Activated naive CD8-positive, alpha-beta T cell treated with anti-CD3 and anti-CD28 coated beads, Interleukin-2, amount 10 ng/mL, durations not matched to agents 7 days and 5 days (primary cell): Measurements from ENCODE around the gene NAXD. TPM values are rescaled to one million over a fixed set of nuclear protein-coding genes. Genes with fewer than 3 reads are reported as not detected.
"Not testable (repeated sequence)": the region's sequence is repeated elsewhere in the genome, so short reads cannot be mapped to it uniquely, and the experiment has no call there.

Experiments
- ATAC-seq: fragments of 150-1000 bp; cut with Tn5 transposase; one replicate; pipeline ENCODE4 v1.10.0; 2021; ENCODE audit warnings: low read depth, moderate library complexity
- POLR2A ChIA-PET: fragments of 350-600 bp; sonication (Branson Sonifier 250); formaldehyde crosslinking; loops from one replicate; lab custom pipeline; 2021; ENCODE audit warnings: antibody characterized with exemption; lab: Charles Lee
- DNase-seq: peaks from one replicate; pipeline ENCODE4 v3.0.0; 2021
- H3K27ac Mint-ChIP-seq: one replicate; pipeline ENCODE4 v1.8.0; 2022; ENCODE audit warnings: mild to moderate bottlenecking, mixed read lengths
- H3K27me3 Mint-ChIP-seq: one replicate; pipeline ENCODE4 v1.8.0; 2022; ENCODE audit warnings: mild to moderate bottlenecking, moderate library complexity, mixed read lengths
- H3K36me3 Mint-ChIP-seq: one replicate; pipeline ENCODE4 v1.8.0; 2021; ENCODE audit warnings: mild to moderate bottlenecking, mixed read lengths
- H3K4me1 Mint-ChIP-seq: one replicate; pipeline ENCODE4 v1.8.0; 2021; ENCODE audit warnings: mixed read lengths
- H3K4me3 Mint-ChIP-seq: one replicate; pipeline ENCODE4 v1.8.0; 2022; ENCODE audit warnings: mild to moderate bottlenecking, moderate library complexity, mixed read lengths
- H3K9me3 Mint-ChIP-seq: one replicate; pipeline ENCODE4 v1.8.0; 2021; ENCODE audit warnings: mixed read lengths
- total RNA-seq, 2 experiments: library from RNA; stranded (reverse); gene quantifications; one replicate each; pipeline ENCODE4 v1.2.3, GENCODE V29; 2021

The NAXD gene
- total RNA-seq, 2 experiments from 2014 or later = 31.3 TPM

DNA sequence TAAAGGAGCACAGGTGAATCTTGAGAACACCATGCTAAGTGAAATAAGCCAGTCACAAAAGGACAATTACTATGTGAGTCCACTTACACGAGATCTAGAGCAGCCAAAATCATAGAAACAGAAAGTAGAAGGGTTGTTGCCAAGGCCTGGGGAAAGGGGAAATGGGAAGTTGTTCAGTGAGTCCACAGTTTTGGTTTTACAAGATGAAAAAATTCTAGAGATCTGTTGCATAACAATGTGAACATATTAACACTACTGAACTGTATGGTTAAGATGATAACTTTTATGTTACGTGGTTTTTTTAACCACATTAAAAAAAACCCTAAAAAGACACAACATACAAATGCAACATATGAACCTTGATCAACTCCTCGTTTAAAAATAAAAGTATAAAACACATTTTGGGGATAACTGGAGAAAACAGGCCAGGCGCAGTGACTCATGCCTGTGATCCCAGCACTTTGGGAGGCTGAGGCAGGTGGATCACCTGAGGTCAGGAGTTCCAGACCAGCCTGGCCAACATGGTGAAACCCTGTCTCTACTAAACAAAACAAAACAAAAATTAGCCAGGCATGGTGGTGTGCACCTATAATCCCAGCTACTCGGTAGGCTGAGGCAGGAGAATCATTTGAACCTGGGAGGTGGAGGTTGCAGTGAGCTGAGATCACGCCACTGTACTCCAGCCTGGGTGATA is 43.0 kb downstream of the NAXD start:
- Mint-ChIP-seq H3K36me3 (peaks cover 54% of the 10 kb centered on the region), H3K27ac (peak overlapping the region; percentile 5), H3K4me3 (peak overlapping the region; percentile 4), H3K4me1 (peaks cover 14% of the 10 kb centered on the region)
- H3K27me3 Mint-ChIP-seq, DNase-seq, POLR2A ChIA-PET, H3K9me3 Mint-ChIP-seq: not testable (repeated sequence)
- peak; percentile 69 for ATAC-seq

DNA sequence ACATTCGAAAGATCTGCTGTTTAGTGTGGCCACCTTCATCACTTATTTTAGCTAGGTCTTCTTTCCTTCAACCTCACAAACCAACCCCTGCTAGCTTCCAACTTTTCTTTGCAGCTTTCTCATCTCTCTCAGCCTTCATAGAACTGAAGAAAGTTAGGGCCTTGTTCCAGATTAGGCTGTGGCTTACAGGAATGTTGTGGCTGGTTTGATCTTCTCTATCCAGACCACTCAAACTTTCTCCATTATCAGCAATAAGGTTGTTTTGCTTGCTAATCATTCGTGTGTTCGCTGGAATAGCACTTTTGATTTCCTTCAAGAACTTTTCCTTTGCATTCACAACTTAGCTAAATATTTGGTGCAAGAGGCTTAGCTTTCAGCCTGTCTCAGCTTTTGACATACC is 45.9 kb downstream of the NAXD start:
- Mint-ChIP-seq H3K4me3 (no peak overlapping the region), H3K36me3 (peaks cover 65% of the 10 kb centered on the region), H3K27me3 (no peaks in the 10 kb centered on the region), H3K4me1 (peaks cover 13% of the 10 kb centered on the region), H3K27ac (no peak overlapping the region), H3K9me3 (peaks cover 7% of the 10 kb centered on the region)
- DNase-seq (no peak), ATAC-seq (no peak)
- POLR2A ChIA-PET = no interaction called here

DNA sequence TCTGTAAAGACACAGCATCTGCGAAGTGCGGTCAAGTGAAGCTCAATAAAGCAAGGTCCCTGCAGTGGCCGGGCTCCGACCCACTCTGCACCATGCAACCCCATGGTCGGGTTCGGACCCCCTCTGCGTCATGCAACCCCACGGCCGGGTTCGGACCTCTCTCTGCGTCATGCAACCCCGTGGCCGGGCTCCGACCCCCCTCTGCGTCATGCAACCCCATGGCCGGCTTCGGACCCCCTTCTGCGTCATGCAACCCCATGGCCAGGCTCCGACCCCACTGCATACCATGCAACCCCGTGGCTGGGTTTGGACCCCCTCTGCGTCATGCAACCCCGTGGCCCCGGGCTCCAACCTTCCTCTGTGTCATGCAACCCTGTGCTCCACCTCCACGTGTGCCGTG is 46.7 kb downstream of the NAXD start:
- no peak for ATAC-seq
- Mint-ChIP-seq H3K9me3 (peaks cover 7% of the 10 kb centered on the region), H3K4me1 (peaks cover 12% of the 10 kb centered on the region), H3K4me3 (no peak overlapping the region), H3K36me3 (peaks cover 63% of the 10 kb centered on the region), H3K27ac (no peak overlapping the region), H3K27me3 (no peaks in the 10 kb centered on the region)
- POLR2A ChIA-PET = no interaction called here
- no peak for DNase-seq

DNA sequence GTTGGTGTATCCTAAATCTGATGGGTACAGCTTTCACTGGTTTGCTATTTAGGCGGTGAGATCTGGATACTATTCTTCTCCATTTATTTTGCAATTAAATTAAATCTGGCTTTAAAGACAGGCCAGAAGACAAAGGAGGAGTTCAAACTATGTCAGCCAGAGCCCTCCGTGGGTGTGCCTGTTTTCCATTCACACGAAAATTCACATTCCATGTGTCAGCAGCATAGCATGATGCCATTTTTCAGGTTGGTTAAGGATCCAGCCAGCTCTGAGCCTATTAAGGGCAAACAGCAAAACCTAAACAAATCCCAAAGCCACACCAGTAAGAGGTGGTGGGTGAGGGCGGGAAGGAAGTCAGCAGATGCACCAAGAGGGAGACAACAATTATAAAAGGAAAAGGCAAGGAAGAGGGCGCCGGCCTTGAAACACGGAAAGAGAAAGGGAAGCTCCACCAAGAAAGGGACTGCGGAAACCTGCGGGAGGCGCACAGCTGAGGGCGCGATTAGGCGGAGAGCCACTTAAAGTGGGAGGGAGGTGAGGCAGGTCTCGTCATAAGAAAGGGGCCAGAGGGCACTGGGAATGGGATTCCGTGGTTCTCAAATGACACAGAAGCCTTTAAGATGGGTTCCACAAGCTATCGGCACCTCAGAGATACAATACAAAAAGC is 47.6 kb downstream of the NAXD start:
- H3K4me1 Mint-ChIP-seq = peaks cover 8% of the 10 kb centered on the region
- no peak overlapping the region for H3K27ac Mint-ChIP-seq
- H3K36me3 Mint-ChIP-seq = peaks cover 55% of the 10 kb centered on the region
- ATAC-seq (no peak), DNase-seq (no peak)
- H3K4me3 Mint-ChIP-seq = no peak overlapping the region
- H3K27me3 Mint-ChIP-seq = no peaks in the 10 kb centered on the region
- H3K9me3 Mint-ChIP-seq = peaks cover 4% of the 10 kb centered on the region
- POLR2A ChIA-PET = interaction anchor here (0.8 kb wide), 1 partner anchor 49 kb away, joined by 3 read pairs; no protein-coding TSS in a partner anchor

DNA sequence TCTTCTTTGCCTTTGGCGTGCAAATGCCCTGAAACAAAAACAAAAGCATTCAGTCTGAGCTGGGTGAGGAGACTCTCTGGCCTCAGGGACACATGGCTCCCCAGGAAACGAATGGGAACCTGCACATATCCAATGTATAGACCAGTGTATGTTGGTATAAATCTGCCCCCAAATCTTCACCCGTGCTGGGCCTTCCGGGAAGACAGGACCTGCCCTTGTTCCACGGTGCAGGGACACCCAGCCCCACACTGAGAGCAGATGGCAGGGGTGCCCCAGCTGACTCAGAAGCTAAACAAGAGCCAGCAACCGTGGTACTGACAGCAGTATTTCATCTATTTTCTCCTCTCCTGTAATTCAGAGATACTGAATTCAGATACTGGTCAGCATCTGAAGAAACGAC is 48.1 kb downstream of the NAXD start:
- DNase-seq (no peak), ATAC-seq (no peak)
- no peak overlapping the region for H3K27ac Mint-ChIP-seq
- no peak overlapping the region for H3K4me3 Mint-ChIP-seq
- peaks cover 49% of the 10 kb centered on the region for H3K36me3 Mint-ChIP-seq
- no peaks in the 10 kb centered on the region for H3K27me3 Mint-ChIP-seq
- H3K9me3 Mint-ChIP-seq = peaks cover 2% of the 10 kb centered on the region
- peaks cover 3% of the 10 kb centered on the region for H3K4me1 Mint-ChIP-seq
- POLR2A ChIA-PET = interaction anchor here (0.8 kb wide), 1 partner anchor 49 kb away, joined by 3 read pairs; no protein-coding TSS in a partner anchor

DNA sequence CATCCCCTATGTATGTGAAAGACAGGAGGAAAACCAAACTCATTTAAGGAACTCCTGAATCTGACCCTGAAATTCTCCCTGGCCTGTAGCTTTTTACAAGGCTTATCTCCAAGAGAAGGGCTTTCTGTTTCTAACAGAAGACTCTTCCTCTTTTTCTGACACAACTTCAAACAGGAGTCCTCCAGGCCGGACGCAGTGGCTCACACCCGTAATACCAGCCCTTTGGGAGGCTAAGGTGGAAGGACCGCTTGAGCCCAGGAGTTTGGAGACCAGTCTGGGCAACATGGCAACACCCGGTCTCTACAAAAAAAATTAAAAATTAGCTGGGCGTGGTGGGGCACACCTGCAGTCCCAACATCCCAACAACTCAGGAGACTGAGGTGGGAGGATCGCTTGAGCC is 48.7 kb downstream of the NAXD start:
- peaks cover 2% of the 10 kb centered on the region for H3K4me1 Mint-ChIP-seq
- no peak overlapping the region for H3K4me3 Mint-ChIP-seq
- POLR2A ChIA-PET = interaction anchor here (0.8 kb wide), 1 partner anchor 48 kb away, joined by 3 read pairs; no protein-coding TSS in a partner anchor
- peaks cover 52% of the 10 kb centered on the region for H3K36me3 Mint-ChIP-seq
- H3K9me3 Mint-ChIP-seq = peaks cover 2% of the 10 kb centered on the region
- no peaks in the 10 kb centered on the region for H3K27me3 Mint-ChIP-seq
- ATAC-seq = no peak
- H3K27ac Mint-ChIP-seq = no peak overlapping the region
- no peak for DNase-seq

DNA sequence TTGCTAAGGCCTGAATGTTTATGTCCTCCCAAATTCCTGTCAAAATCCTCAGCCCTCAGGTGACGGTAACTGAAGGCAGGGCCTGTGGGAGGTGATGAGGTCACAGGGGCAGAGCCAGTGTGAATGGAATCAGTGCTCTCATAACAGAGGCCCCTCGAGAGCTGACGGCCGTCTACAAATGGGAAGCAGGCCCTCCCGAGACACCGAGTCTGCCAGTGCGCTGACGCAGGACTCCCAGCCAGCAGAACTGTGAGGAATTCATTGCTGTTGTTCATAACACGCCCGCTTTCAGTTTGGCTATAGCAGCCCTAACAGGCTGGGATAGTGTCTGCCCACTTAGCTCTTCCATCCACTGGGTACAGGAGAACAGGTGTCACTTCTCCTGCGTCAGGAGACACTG is 49.3 kb downstream of the NAXD start:
- H3K27ac Mint-ChIP-seq = no peak overlapping the region
- no peaks in the 10 kb centered on the region for H3K27me3 Mint-ChIP-seq
- H3K36me3 Mint-ChIP-seq = peaks cover 49% of the 10 kb centered on the region
- H3K9me3 Mint-ChIP-seq = peaks cover 2% of the 10 kb centered on the region
- no peak overlapping the region for H3K4me3 Mint-ChIP-seq
- ATAC-seq (no peak), DNase-seq (no peak)
- no peaks in the 10 kb centered on the region for H3K4me1 Mint-ChIP-seq
- POLR2A ChIA-PET = no interaction called here

DNA sequence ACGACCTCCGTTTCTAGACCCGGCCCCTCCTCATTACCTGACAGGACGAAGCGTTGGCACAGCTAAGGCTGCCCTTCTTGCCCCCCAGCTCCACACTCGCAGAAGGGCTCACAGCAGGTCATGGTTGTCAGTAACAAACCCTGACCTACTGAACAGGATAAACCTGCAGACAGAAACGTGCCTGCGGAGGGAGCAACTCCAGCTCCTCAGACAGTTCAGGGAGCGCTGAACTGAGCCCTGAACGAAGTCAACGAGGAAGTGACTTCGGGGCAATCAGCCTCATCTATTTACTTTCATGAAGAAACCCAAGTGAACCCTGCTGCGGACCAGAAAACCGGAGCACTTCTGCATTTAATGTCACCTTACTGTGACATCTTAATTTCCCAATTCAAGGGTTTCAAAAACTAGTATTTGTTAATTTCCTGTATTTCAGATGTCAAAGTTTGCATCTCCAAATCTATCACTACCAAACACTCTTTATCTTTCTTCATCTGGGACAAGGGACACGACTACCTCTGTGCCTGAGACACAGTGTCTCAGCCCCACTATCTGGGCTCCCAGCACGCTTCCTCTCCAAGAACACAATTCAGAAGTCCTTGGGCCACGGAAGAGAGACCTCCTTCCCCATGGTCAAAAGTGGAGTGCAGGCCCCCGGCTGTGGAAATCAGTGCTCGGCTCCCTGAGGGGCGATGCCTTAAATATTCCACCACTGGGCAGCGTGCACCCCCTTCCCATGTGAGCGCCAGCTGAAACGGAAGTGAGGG is 50.3 kb downstream of the NAXD start:
- Mint-ChIP-seq H3K9me3 (no peaks in the 10 kb centered on the region), H3K4me1 (no peaks in the 10 kb centered on the region), H3K4me3 (no peak overlapping the region), H3K27me3 (no peaks in the 10 kb centered on the region), H3K36me3 (peaks cover 47% of the 10 kb centered on the region), H3K27ac (no peak overlapping the region)
- no peak for DNase-seq
- POLR2A ChIA-PET = no interaction called here
- ATAC-seq = no peak

DNA sequence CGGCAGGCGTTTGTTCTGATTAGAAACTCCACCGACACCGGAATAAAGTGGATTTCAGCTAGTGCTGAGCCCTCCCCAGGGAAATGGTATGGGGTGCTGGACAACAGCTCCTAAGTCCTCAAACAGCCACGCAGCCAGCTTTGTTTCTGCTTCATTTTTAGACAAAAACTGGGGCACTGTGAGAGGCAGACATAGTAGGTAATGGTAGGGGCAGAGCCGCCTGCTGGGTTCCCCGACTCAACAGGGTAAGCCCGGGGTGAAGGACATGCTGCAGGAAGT is 50.8 kb downstream of the NAXD start:
- Mint-ChIP-seq H3K27me3 (no peaks in the 10 kb centered on the region), H3K36me3 (peaks cover 47% of the 10 kb centered on the region), H3K4me3 (no peak overlapping the region), H3K4me1 (no peaks in the 10 kb centered on the region), H3K27ac (no peak overlapping the region), H3K9me3 (no peaks in the 10 kb centered on the region)
- POLR2A ChIA-PET = no interaction called here
- ATAC-seq (no peak), DNase-seq (no peak)

DNA sequence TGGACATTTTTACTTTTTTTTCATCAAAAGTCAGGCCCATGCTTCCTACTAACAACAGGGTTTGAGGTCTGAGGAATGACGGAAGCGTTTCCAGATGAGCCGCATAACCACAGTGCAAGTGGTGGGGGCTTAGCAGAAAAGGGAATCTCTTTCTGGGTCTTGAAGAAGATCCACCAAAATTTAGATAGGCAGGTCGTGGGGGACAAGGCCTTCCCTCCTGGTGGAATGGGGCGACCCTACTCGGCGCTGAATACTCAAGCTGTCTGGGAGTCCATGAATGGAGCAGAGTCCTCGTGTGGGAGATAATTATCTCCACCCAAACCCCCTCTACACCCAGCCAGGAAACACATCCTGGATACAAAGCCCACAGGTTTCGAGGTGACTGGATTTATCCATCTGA is 53.7 kb downstream of the NAXD start:
- no peak overlapping the region for H3K27ac Mint-ChIP-seq

DNA sequence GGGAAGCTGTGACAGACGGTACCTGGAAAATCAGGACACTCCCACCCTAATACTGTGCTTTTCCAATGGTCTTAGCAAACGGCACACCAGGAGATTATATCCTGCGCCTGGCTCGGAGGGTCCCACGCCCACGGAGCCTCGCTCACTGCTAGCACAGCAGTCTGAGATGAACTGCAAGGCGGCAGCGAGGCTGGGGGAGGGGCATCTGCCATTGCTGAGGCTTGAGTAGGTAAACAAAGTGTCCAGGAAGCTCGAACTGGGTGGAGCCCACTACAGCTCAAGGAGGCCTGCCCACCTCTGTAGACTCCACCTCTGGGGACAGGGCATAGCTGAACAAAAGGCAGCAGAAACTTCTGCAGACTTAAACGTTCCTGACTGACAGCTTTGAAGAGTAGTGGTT is 54.5 kb downstream of the NAXD start:
- H3K27me3 Mint-ChIP-seq, POLR2A ChIA-PET, H3K4me3 Mint-ChIP-seq, DNase-seq, ATAC-seq, H3K4me1 Mint-ChIP-seq, H3K27ac Mint-ChIP-seq, H3K9me3 Mint-ChIP-seq: not testable (repeated sequence)
- H3K36me3 Mint-ChIP-seq = peaks cover 51% of the 10 kb centered on the region

More for the DNA sequence above, 53.7 kb downstream of the NAXD start:
- DNase-seq (no peak), ATAC-seq (no peak)
- no peak overlapping the region for H3K4me3 Mint-ChIP-seq
- H3K4me1 Mint-ChIP-seq = peaks cover 3% of the 10 kb centered on the region
- POLR2A ChIA-PET = no interaction called here
- H3K36me3 Mint-ChIP-seq = peaks cover 47% of the 10 kb centered on the region
- H3K9me3 Mint-ChIP-seq = no peaks in the 10 kb centered on the region
- H3K27me3 Mint-ChIP-seq = no peaks in the 10 kb centered on the region

DNA sequence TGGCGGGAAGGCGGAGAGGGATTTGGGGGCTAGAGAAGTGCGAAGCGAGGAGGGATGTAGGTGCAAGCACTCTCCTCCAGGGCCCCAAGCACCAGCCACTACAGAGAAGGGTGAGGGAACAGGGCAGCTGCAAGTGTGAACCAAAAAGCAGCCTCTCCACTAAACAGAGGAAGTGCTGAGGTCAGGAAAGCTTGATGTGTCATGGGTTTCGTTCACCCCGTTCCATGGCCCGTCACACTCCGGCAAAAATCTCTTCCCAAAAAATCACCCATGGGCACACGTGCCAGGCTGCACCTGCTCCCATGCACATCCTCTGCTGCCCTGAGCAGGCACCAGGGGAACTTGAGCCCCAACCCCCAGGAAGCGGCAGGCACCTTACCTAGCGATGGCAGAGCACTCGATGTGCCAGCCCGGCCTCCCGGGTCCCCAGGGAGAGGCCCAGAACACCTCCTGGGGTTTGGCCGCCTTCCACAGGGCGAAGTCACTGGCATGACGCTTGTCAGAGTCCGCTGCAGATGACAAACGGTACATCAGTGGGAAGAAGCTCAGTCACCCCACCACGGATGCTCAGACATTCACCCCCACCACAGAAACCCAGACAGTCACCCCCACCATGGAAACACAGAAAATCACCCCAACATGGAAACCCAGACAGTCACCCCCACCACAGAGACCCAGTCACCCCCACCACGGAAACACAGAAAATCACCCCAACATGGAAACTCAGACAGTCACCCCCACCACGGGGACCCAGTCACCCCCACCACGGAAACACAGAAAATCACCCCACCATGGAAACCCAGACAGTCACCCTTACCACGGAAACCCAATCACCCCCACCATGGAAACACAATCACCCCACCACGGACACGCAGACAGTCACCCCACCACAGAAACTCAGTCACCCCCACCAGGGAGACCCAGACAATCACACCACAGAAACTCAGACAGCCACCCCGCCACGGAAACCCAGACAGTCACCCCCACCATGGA is 61.5 kb downstream of the NAXD start:
- no peak for ATAC-seq
- Mint-ChIP-seq H3K4me1 (peaks cover 10% of the 10 kb centered on the region), H3K4me3 (no peak overlapping the region), H3K9me3 (no peaks in the 10 kb centered on the region), H3K27ac (no peak overlapping the region), H3K36me3 (peaks cover 67% of the 10 kb centered on the region), H3K27me3 (no peaks in the 10 kb centered on the region)
- no peak for DNase-seq
- POLR2A ChIA-PET = no interaction called here
